Measurements from ENCODE around the gene DAB2.

The DAB2 gene

GRCh38 chr5:39367711-39368110, 57.1 kb downstream of the DAB2 start:
- Mint-ChIP-seq H3K27me3 (peaks cover 2% of the 10 kb centered on the region), H3K27ac (no peak overlapping the region), H3K9me3 (no peaks in the 10 kb centered on the region), H3K4me1 (peaks cover 3% of the 10 kb centered on the region), H3K4me3 (no peak overlapping the region), H3K36me3 (ENCODE audit: low read depth) (no peaks in the 10 kb centered on the region)
- DNase-seq: no peak
- no peak for ATAC-seq

DNA sequence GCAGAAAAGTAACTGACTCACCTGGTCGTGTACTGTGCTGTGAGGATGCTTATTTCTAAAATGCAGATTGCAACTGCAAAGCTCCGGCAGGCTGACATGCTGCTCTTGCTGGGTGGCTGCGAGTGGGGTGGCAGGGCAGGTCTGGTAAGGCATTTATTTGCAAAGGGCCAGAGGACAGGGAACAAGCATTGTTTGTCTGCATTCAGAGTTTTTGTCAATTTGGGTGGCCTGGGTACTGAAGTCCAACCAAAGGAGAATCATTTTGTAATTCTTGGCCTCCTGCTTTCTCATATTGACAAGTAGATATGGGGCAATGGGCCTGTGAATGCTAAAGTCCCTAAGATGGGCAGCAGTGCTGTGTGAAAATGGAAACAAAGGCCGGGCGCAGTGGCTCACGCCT, 60.4 kb downstream of the DAB2 start, which contains the start of gene C9:
Gene C9 (minus strand): TSS at position 129 of the 400 bp plus-strand sequence. CDS start 31 bp downstream, at position 98.
- peaks cover 3% of the 10 kb centered on the region for H3K4me1 Mint-ChIP-seq
- no peak for ATAC-seq
- H3K4me3 Mint-ChIP-seq: no peak within 1 kb of the TSS
- peaks cover 2% of the 10 kb centered on the region for H3K27me3 Mint-ChIP-seq
- H3K27ac Mint-ChIP-seq: no peak within 1 kb of the TSS
- H3K9me3 Mint-ChIP-seq: no peaks in the 10 kb centered on the region
- no peaks in the 10 kb centered on the region for H3K36me3 Mint-ChIP-seq (ENCODE audit: low read depth)
- no peak for DNase-seq

- Mint-ChIP-seq H3K4me1 (no peaks in the 10 kb centered on the region), H3K9me3 (no peaks in the 10 kb centered on the region), H3K36me3 (ENCODE audit: low read depth) (no peaks in the 10 kb centered on the region), H3K27ac (no peak overlapping the region), H3K27me3 (peaks cover 2% of the 10 kb centered on the region), H3K4me3 (no peak overlapping the region)
- no peak for ATAC-seq
- DNase-seq: no peak
These were observed 61.6 kb downstream of the DAB2 start for GRCh38 chr5:39363217-39363616.

DNA sequence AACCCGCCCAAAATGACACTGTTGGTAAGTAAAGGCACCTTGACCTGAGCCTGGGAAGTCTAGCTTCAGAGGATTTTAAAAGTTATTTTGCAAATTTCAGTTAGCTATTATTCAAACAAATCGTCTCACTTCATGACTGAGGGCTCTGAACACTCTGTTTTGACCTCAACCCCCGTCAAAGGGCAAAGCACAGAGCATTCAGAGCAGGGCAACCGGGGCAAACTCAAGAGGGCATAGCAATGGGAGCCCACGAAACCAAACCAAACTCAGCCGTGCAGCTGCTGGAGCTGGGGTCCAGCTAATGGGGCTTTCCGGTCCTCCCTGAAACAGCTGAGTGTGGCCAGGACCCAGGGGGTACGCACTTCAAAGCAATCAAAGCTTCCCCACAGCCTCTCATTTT, 62.1 kb downstream of the DAB2 start:
- no peak for DNase-seq
- Mint-ChIP-seq H3K4me3 (no peak overlapping the region), H3K9me3 (no peaks in the 10 kb centered on the region), H3K27ac (no peak overlapping the region), H3K36me3 (ENCODE audit: low read depth) (no peaks in the 10 kb centered on the region), H3K4me1 (no peaks in the 10 kb centered on the region), H3K27me3 (peaks cover 2% of the 10 kb centered on the region)
- no peak for ATAC-seq

DNA sequence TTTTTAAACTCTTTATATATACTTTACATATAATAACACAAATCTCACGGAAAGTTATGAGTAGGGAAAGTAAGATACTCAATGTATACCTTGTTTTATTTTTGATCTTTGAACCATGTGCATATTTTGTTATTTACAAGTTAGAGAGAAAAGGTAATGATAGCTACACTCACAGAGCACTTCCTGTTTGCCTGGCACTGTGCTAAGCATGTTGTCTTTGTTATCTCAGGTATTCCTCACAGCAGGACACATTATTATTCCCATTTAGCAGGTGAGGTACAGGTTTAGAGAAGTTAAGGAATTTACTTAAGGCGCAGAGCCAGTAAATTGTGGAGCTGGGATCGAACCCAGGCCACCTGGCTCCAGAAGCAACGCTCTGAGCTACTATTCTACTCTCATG, 63.5 kb downstream of the DAB2 start:
- H3K9me3 Mint-ChIP-seq: peaks cover 3% of the 10 kb centered on the region
- H3K36me3 Mint-ChIP-seq (ENCODE audit: low read depth): no peaks in the 10 kb centered on the region
- no peak overlapping the region for H3K27ac Mint-ChIP-seq
- H3K4me1 Mint-ChIP-seq: no peaks in the 10 kb centered on the region
- ATAC-seq (no peak), DNase-seq (no peak)
- no peaks in the 10 kb centered on the region for H3K27me3 Mint-ChIP-seq
- H3K4me3 Mint-ChIP-seq: no peak overlapping the region

GRCh38 chr5:39360471-39361111, 64.2 kb downstream of the DAB2 start:
- ATAC-seq: no peak
- no peak overlapping the region for H3K4me3 Mint-ChIP-seq
- no peaks in the 10 kb centered on the region for H3K27me3 Mint-ChIP-seq
- no peaks in the 10 kb centered on the region for H3K4me1 Mint-ChIP-seq
- H3K9me3 Mint-ChIP-seq: peaks cover 3% of the 10 kb centered on the region
- no peak overlapping the region for H3K27ac Mint-ChIP-seq
- no peak for DNase-seq
- H3K36me3 Mint-ChIP-seq (ENCODE audit: low read depth): no peaks in the 10 kb centered on the region

DNA sequence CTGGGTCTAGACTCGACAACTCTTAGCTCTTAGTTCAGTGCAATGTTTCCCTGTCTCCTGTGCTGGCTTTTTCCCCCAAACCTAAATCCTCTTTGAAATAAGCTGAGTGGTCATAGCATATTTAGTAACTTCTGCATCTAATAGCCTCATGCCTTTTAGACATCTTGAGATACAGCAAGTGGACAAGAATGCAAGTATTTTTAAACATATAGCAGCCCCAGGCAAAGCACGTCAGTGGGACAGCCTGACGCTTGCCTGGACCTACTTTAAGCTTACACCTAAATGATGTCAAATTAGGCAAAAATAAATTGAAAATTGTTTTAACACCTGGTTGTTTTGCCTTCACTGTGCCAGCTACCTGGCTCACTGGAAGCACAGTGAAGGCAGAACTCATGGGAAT, 68.5 kb downstream of the DAB2 start:
- H3K4me3 Mint-ChIP-seq: no peak overlapping the region
- no peaks in the 10 kb centered on the region for H3K27me3 Mint-ChIP-seq
- H3K27ac Mint-ChIP-seq: no peak overlapping the region
- DNase-seq: no peak
- no peak for ATAC-seq
- H3K9me3 Mint-ChIP-seq: peaks cover 11% of the 10 kb centered on the region
- no peaks in the 10 kb centered on the region for H3K36me3 Mint-ChIP-seq (ENCODE audit: low read depth)
- peaks cover 3% of the 10 kb centered on the region for H3K4me1 Mint-ChIP-seq

- no peaks in the 10 kb centered on the region for H3K27me3 Mint-ChIP-seq
- H3K36me3 Mint-ChIP-seq (ENCODE audit: low read depth): no peaks in the 10 kb centered on the region
- ATAC-seq: no peak
- H3K27ac Mint-ChIP-seq: no peak overlapping the region
- peaks cover 3% of the 10 kb centered on the region for H3K4me1 Mint-ChIP-seq
- DNase-seq: no peak
- H3K9me3 Mint-ChIP-seq: peaks cover 12% of the 10 kb centered on the region
- H3K4me3 Mint-ChIP-seq: no peak overlapping the region
These were observed 69.5 kb downstream of the DAB2 start for GRCh38 chr5:39355324-39355723.

GRCh38 chr5:39353717-39354399, 70.9 kb downstream of the DAB2 start:
- Mint-ChIP-seq H3K4me1 (peaks cover 3% of the 10 kb centered on the region), H3K36me3 (ENCODE audit: low read depth) (peaks cover 2% of the 10 kb centered on the region), H3K27me3 (no peaks in the 10 kb centered on the region), H3K4me3 (no peak overlapping the region), H3K27ac (no peak overlapping the region), H3K9me3 (peaks cover 25% of the 10 kb centered on the region)
- ATAC-seq (no peak), DNase-seq (no peak)

GRCh38 chr5:39352951-39353350, 71.8 kb downstream of the DAB2 start:
- Mint-ChIP-seq H3K4me1 (peaks cover 3% of the 10 kb centered on the region), H3K36me3 (ENCODE audit: low read depth) (peaks cover 2% of the 10 kb centered on the region), H3K27me3 (no peaks in the 10 kb centered on the region), H3K4me3 (no peak overlapping the region), H3K27ac (no peak overlapping the region), H3K9me3 (peaks cover 25% of the 10 kb centered on the region)
- DNase-seq: no peak
- ATAC-seq: no peak

DNA sequence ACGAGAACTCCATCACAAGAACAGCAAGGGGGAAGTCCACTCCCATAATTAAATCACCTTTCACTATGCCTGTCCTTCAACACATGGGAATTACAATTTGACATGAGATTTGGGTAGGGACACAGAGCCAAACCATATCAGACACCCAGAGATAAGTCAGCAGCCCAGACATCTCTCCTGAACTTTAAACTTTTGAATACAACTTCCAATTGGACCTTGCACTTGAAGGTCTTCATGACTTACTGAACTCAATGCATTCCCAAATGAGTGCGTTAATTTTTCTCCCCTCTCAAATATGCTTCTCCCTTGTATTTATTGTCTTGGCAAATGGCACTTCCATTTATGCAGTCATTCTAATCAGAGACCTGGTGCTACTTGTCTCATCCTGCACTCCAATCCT, 72.6 kb downstream of the DAB2 start:
- no peak for ATAC-seq
- no peak for DNase-seq
- peaks cover 2% of the 10 kb centered on the region for H3K36me3 Mint-ChIP-seq (ENCODE audit: low read depth)
- peaks cover 3% of the 10 kb centered on the region for H3K4me1 Mint-ChIP-seq
- peaks cover 22% of the 10 kb centered on the region for H3K9me3 Mint-ChIP-seq
- H3K27me3 Mint-ChIP-seq: peaks cover 5% of the 10 kb centered on the region
- H3K27ac Mint-ChIP-seq: no peak overlapping the region
- H3K4me3 Mint-ChIP-seq: no peak overlapping the region

DNA sequence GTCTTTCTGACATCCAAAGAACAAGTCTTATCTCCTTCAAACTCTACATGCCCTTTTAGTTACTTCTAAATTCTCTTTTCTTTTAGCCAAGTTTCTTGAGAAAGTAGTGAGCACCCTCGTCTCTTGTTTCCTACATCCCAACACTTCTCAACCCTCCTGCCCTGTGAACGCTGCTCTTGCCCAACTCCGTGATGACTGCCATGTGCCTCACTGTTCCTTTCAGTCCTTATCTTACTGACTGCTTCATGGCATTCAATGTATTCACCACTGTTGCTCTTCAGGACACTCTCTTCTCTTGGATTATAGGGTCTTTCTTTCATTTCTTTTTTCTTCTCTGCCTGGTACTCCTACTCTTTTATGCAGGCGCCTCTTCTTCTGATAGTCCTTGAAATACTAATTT, 75.3 kb downstream of the DAB2 start:
- Mint-ChIP-seq H3K4me3 (no peak overlapping the region), H3K4me1 (peaks cover 3% of the 10 kb centered on the region), H3K36me3 (ENCODE audit: low read depth) (peaks cover 2% of the 10 kb centered on the region), H3K27ac (no peak overlapping the region), H3K27me3 (peaks cover 6% of the 10 kb centered on the region), H3K9me3 (peaks cover 21% of the 10 kb centered on the region)
- no peak for ATAC-seq
- no peak for DNase-seq

DNA sequence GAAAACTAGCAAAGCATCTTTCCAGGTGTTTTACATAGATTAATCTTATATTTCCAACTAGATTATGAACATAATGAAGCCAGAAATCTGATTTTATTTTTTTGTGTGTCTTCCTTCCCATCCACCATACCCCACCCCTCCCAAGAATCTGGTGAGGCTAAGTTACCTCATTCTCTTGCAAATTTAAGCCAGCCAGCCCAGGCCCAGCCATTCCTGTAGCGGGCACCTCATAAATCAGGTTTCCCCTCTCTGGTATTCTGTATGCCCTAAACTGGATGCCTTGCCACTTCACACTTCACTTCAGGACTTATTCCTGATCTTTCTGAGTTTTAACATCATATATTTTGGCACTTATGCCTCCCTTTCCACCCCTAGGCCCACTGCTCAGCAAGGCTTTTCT, 82.3 kb downstream of the DAB2 start:
- Mint-ChIP-seq H3K36me3 (ENCODE audit: low read depth) (no peaks in the 10 kb centered on the region), H3K4me3 (no peak overlapping the region), H3K4me1 (peaks cover 5% of the 10 kb centered on the region), H3K27me3 (peaks cover 11% of the 10 kb centered on the region), H3K27ac (no peak overlapping the region), H3K9me3 (no peaks in the 10 kb centered on the region)
- DNase-seq (no peak), ATAC-seq (no peak)

- H3K4me1 Mint-ChIP-seq: peaks cover 5% of the 10 kb centered on the region
- H3K27me3 Mint-ChIP-seq: peaks cover 7% of the 10 kb centered on the region
- ATAC-seq (no peak), DNase-seq (no peak)
- no peaks in the 10 kb centered on the region for H3K36me3 Mint-ChIP-seq (ENCODE audit: low read depth)
- H3K27ac Mint-ChIP-seq: no peak overlapping the region
- H3K4me3 Mint-ChIP-seq: no peak overlapping the region
- H3K9me3 Mint-ChIP-seq: no peaks in the 10 kb centered on the region
These were observed 82.9 kb downstream of the DAB2 start for GRCh38 chr5:39341896-39342295.

DNA sequence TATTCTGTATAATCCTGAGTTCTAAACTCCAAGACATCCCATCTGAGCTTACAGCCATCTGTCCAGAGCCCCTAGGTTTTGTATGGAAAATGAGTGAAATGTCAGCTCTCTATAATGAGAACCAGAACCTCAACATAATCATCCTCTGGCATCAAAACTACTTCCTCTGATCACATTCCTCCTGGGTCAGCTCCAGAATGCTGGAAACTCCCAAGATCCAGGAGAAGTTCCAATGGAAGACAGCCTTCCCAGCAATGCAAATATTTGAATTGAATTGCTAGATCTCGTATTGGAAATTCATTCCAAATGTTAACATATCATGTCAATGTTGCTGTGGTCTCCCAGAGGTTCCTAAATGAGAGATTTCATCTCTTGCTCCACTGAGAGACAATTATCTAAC, 84.3 kb downstream of the DAB2 start:
- no peak overlapping the region for H3K4me3 Mint-ChIP-seq
- H3K4me1 Mint-ChIP-seq: peaks cover 5% of the 10 kb centered on the region
- H3K9me3 Mint-ChIP-seq: no peaks in the 10 kb centered on the region
- no peak for DNase-seq
- peaks cover 7% of the 10 kb centered on the region for H3K27me3 Mint-ChIP-seq
- ATAC-seq: no peak
- no peak overlapping the region for H3K27ac Mint-ChIP-seq
- H3K36me3 Mint-ChIP-seq (ENCODE audit: low read depth): no peaks in the 10 kb centered on the region

All from activated naive CD8-positive, alpha-beta T cell treated with anti-CD3 and anti-CD28 coated beads, Interleukin-2, amount 50 U/mL, for 24 hours (primary cell).